Activated T-cell treated with anti-CD3 and anti-CD28 coated beads for 1 hour (primary cell): ENCODE data around the gene COMMD2.

Source experiments
- DNase-seq: peaks from one replicate; pipeline ENCODE4 v3.0.0-alpha.2; 2020; ENCODE audit warnings: low read depth

Gene COMMD2

DNA sequence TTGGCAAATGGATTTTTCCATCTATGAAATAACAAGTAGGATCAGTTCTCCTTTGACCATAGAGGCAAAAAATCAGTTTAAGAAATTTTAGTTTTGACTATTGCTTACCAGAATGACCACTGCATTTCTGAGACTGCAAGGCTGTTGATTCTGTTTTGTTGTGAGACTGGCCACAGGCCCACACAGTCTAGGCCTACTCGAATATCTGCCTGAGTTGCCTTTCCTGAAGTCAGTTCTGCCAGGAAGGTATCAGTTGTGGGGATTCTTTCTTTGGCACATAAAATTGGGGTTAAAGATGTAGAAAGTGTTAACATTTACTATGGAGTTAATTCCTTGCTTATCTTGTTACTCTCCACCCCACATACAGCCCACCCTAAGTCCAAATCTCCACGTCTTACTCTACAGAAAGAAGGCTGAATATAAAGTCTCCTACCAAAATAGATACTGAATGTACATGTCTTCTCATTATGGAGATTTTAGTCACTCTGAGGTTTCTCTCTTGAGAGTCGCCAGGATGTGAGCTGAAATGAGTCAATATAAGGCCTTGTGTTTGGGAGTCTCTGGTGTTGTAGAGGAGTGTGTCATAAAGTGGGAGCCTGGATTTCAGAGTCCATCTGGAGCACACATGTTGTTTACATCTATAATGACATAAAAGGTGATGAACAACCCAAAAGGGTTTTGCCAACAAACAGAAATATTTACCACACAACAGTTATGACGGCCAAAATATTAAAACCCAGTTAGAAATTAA lies 49.4 kb downstream of the COMMD2 start:
- no peak for DNase-seq

DNA sequence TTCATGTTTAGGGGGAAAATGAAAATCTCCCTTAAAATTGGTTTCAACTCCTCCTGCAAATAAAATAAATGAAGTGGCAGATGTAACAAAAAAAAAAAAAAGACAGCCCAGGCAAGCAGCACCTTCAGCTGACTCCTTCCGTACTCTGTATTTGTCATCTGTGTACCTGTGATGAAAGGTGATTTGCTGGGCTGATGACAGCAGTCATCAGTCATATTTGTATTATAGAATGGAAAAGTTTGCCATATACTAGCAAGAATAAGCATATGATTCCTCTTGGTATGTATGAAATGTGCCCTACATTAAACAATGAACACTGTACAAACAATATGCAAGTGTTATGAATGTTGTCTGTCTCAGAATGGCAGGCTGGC lies 50.3 kb downstream of the COMMD2 start:
- DNase-seq = no peak

DNA sequence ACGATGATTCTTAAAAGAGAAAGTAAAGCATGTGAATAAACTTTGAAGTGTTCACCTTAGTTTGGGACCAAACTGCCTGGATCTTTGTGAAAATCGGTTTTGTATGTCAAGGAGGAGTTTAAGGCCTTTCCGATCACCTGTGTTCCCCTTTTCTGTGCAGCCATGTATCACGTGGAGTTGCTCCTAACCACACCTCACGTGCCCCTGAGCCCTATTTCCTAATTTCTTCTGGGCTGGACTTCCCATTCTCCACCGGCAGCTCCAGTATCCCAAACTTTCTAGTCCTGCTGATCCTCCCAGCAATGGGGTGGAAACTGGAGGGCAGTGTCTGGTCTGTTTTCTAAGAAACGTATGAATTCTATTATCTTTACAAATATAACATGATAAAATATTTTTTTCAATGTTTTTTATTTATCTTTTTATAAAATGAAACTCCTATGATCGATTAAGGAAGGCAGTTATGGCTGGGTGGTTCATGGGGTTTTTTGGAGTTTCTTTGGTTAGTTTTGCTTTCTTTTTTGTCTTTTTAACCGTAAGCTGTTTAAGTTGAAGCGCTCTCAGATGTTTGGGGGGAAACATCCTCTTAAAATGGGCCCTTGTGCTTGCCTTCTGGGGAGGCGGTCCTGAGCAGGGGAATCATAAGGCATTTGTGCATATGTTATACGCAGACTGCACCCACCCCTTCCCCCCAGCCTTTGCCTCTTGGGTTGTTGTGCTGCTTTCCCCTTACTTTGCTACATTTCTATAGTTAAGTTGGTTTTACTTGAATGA lies 50.9 kb downstream of the COMMD2 start:
- no peak for DNase-seq
